ENCODE data around the gene KPTN. TPM values are rescaled to one million over a fixed set of nuclear protein-coding genes. Genes with fewer than 3 reads are reported as not detected.
A peak's percentile ranks its signal among the peaks of the same experiment; 100 is the strongest.

KPTN gene
- total and polyA plus RNA-seq, 2 of the 8 experiments (the other 6 are each of a cell fraction or from before 2014, with no cell fraction given) = 23.6 to 31.3 TPM

DNA sequence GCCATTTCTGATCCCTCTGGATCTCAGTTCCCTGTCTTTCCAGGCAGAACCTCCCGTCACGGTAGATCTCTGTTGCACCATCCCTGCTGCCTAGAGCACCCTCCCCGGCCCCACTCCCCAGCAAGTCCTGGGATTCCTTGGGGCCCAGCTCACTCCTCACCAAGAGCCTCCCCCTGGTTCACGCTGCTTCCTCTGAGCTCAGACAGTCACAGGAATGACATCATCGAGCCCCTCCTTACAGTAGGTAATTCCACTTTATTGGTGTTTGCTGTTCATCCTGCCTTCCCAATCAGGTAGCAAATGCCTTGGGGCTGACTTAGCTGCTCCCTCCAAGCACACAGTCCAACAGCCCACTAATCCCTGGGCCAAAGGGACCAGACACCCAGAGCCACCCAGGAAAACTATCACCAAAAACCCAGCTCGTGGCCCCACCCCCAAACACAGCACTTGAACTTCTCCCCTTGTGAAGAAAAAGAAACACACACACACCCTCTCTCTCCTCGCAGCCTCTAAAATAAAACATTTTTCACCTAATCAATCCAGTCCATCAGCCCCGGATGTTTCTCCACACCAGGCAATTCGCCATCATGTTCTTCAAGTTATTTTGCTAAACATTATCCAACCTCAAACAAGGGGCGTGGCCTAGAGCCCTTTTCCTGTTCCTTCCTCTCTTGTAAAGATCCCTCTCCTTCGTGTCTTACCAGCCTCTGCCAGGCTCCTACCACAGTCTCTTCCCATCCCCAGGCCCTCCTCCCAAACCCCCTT is 28.3 kb upstream of the KPTN start:
- Histone ChIP-seq H4K91ac (replicated peaks; ENCODE audit: insufficient read length, low read length) (no peak overlapping the region), H4K5ac (ENCODE audit: insufficient read length, low read depth, low read length) (no peak overlapping the region), H2BK20ac (ENCODE audit: low read length) (no peak overlapping the region), H3K56ac (replicated peaks; ENCODE audit: insufficient read length, low read depth, low read length) (no peak overlapping the region), H3K14ac (ENCODE audit: insufficient read length) (no peak overlapping the region), H3K79me1 (ENCODE audit: low read depth, low read length) (peaks cover 35% of the 10 kb centered on the region), H2BK15ac (ENCODE audit: low read length) (no peak overlapping the region), H3K79me2 (ENCODE audit: control insufficient read depth in 1 of 2, insufficient read depth in 2 of 2, low read length in 2 of 2) (peaks cover 7 to 69% of the 10 kb centered on the region in 2 experiments; a peak in 3 of 4 replicates), H3K9ac (replicated peaks in 1 of 4; ENCODE audit: extremely low read depth in 1 of 4, low read depth in 3 of 4, low read length in 3 of 4) (no peak overlapping the region), H2AK5ac (ENCODE audit: low read depth, low read length) (no peak overlapping the region), H3K4me2 (ENCODE audit: insufficient read depth in 1 of 2, low read depth in 2 of 2, low read length in 2 of 2) (no peak overlapping the region; a peak in 1 of 4 replicates), H3K23ac (ENCODE audit: insufficient read length) (no peak overlapping the region), H3K9me3 (ENCODE audit: insufficient read depth in 2 of 2, low read depth in 1 of 2, low read length in 1 of 2) (no peaks in the 10 kb centered on the region), H3K18ac (ENCODE audit: extremely low read depth, low read length) (no peak overlapping the region), H2AFZ (ENCODE audit: low read length) (no peak overlapping the region), H3K4ac (replicated peaks; ENCODE audit: insufficient read length, low read depth, low read length) (no peak overlapping the region), H3K27ac (ENCODE audit: low read depth, low read length) (no peak overlapping the region), H3K23me2 (ENCODE audit: low read depth, low read length) (peaks cover 6% of the 10 kb centered on the region; the same call in 1 of the 2 replicates), H3K4me1 (replicated peaks in 1 of 4; ENCODE audit: control insufficient read depth in 3 of 4, insufficient read depth in 4 of 4, low read length in 3 of 4) (peaks cover 0 to 11% (median 4%) of the 10 kb centered on the region in 4 experiments; a peak in 5 of 7 replicates), H3K36me3 (ENCODE audit: control insufficient read depth in 2 of 4, insufficient read depth in 4 of 4, low read length in 3 of 4) (no peaks in the 10 kb centered on the region), H4K8ac (ENCODE audit: extremely low read depth, insufficient read depth, low read length) (peak overlapping the region; percentile 28; the same call in 1 of the 2 replicates), H3K27me3 (replicated peaks in 1 of 4; ENCODE audit: control insufficient read depth in 3 of 4, extremely low read depth in 1 of 4, insufficient read depth in 3 of 4, low read length in 3 of 4) (no peaks in the 10 kb centered on the region), H3K4me3 (ENCODE audit: extremely low read depth in 1 of 4, insufficient read depth in 2 of 4, low read depth in 3 of 4, low read length in 4 of 4) (no peak overlapping the region), H4K20me1 (replicated peaks in 1 of 2; ENCODE audit: control insufficient read depth in 1 of 2, insufficient read depth in 2 of 2, low read length in 2 of 2) (peaks cover 5 to 23% of the 10 kb centered on the region in 2 experiments), H2BK120ac (replicated peaks; ENCODE audit: low read depth, low read length) (no peak overlapping the region), H2BK12ac (ENCODE audit: low read depth, low read length) (no peak overlapping the region), H2BK5ac (ENCODE audit: low read depth, low read length) (no peak overlapping the region; the same call in 1 of the 2 replicates)
- ChIA-PET POLR2A (ENCODE audit: partially characterized antibody) (interaction anchor here (1.0 to 1.7 kb wide), 4 partner anchors 11 to 95 kb away, joined by 3 to 4 read pairs (median 3); no protein-coding TSS in a partner anchor), CTCF (ENCODE audit: partially characterized antibody) (interaction anchor here (0.9 to 2.9 kb wide), 6 partner anchors 9 to 84 kb away, joined by 4 to 10 read pairs (median 7); partner anchors contain the start of gene KPTN)
- 89% methylated on average over 10 of the region's 11 CpGs; no CpG with 5 or more reads in 1 of the 2 experiments for WGBS, 2 experiments (ENCODE audit: extremely low coverage in 1 of 2, insufficient coverage in 1 of 2, insufficient read length in 1 of 2, insufficient replicate concordance in 2 of 2, low coverage in 1 of 2, low lambda C conversion rate in 2 of 2, missing lambda C conversion rate in 1 of 2)
- no peak for DNase-seq (ENCODE audit: low read depth in 1 of 2, low spot score in 2 of 2)
- FAIRE-seq = no peak
- no peak for TF ChIP-seq CBX8 (IDR thresholded peaks at IDR 0.05; ENCODE audit: borderline replicate concordance, low read depth, low read length)
- TF ChIP-seq CHD2 (IDR thresholded peaks at IDR 0.05; ENCODE audit: low read length) = no peak
- TF ChIP-seq GTF2F1 (IDR thresholded peaks at IDR 0.05; ENCODE audit: borderline replicate concordance, low read depth, low read length) = no peak
- TF ChIP-seq BRCA1 (IDR thresholded peaks at IDR 0.05; ENCODE audit: low read depth, low read length) = no peak
- TF ChIP-seq SUZ12 (IDR thresholded peaks at IDR 0.05; ENCODE audit: low read length) = no peak
- TF ChIP-seq EGR1 (IDR thresholded peaks at IDR 0.05; ENCODE audit: borderline replicate concordance, low read depth, low read length) = no peak
- no peak for TF ChIP-seq TAF1 (IDR thresholded peaks at IDR 0.05; ENCODE audit: low read depth, low read length)
- TF ChIP-seq PHF8 (conservative IDR thresholded peaks at IDR 0.05; ENCODE audit: low read depth, low read length) = no peak
- no peak for TF ChIP-seq BCL11A (IDR thresholded peaks at IDR 0.05; ENCODE audit: low read depth in 2 of 2, low read length in 2 of 2)
- no peak for TF ChIP-seq TEAD4 (IDR thresholded peaks at IDR 0.05; ENCODE audit: low read depth, low read length)
- TF ChIP-seq KDM5A (IDR thresholded peaks at IDR 0.05; ENCODE audit: low read length) = no peak
- TF ChIP-seq NRF1 (IDR thresholded peaks at IDR 0.05; ENCODE audit: low read depth, low read length) = no peak
- no peak for TF ChIP-seq HDAC2 (IDR thresholded peaks at IDR 0.05; ENCODE audit: borderline replicate concordance in 1 of 2, low read depth in 2 of 2, low read length in 2 of 2)

All from H1 (cell line).